Smooth muscle cell (in vitro differentiated cells): ENCODE data around the gene ARID3B. TPM values are rescaled to one million over a fixed set of nuclear protein-coding genes. Genes with fewer than 3 reads are reported as not detected.

ENCODE experiments used
- DNase-seq: peaks from one replicate; lab custom pipeline; 2025; ENCODE audit not compliant: unreplicated experiment; lab: John Stamatoyannopoulos, UW
- H2AFZ ChIP-seq: fragments of 200-600 bp; sonication (generic); 2 replicates; pipeline ENCODE4 v1.6.0; 2016; ENCODE audit warnings: antibody characterized with exemption, low read depth, mild to moderate bottlenecking
- H3F3A ChIP-seq: fragments of 200-600 bp; sonication (generic); 2 replicates; pipeline ENCODE4 v1.6.0; 2017; ENCODE audit warnings: antibody characterized with exemption, low read depth
- H3K27ac ChIP-seq: fragments of 200-600 bp; sonication (generic); 2 replicates; pipeline ENCODE4 v1.5.1; 2016; ENCODE audit warnings: low read depth, mild to moderate bottlenecking
- H3K27me3 ChIP-seq: fragments of 200-600 bp; sonication (generic); 2 replicates; pipeline ENCODE4 v1.6.1; 2016; ENCODE audit warnings: low read depth, mild to moderate bottlenecking
- H3K36me3 ChIP-seq: fragments of 200-600 bp; sonication (generic); 2 replicates; pipeline ENCODE4 v1.5.1; 2016; ENCODE audit warnings: low read depth
- H3K4me1 ChIP-seq: fragments of 200-600 bp; sonication (generic); 2 replicates; pipeline ENCODE4 v1.5.1; 2016; ENCODE audit warnings: low read depth
- H3K4me2 ChIP-seq: fragments of 200-600 bp; sonication (generic); 2 replicates; pipeline ENCODE4 v1.6.0; 2016; ENCODE audit warnings: mild to moderate bottlenecking
- H3K4me3 ChIP-seq: fragments of 200-600 bp; sonication (generic); 2 replicates; pipeline ENCODE4 v1.5.1; 2016; ENCODE audit warnings: mild to moderate bottlenecking
- H3K79me2 ChIP-seq: fragments of 200-600 bp; sonication (generic); 2 replicates; pipeline ENCODE4 v1.6.0; 2016; ENCODE audit warnings: low read depth, mild to moderate bottlenecking
- H3K9ac ChIP-seq: fragments of 200-600 bp; sonication (generic); 2 replicates; pipeline ENCODE4 v1.6.0; 2016; ENCODE audit warnings: low read depth
- H3K9me3 ChIP-seq: fragments of 200-600 bp; sonication (generic); replicated peaks from 2 replicates; pipeline ENCODE4 v1.5.1; 2016; ENCODE audit warnings: low read depth
- H4K20me1 ChIP-seq: fragments of 200-600 bp; sonication (generic); 2 replicates; pipeline ENCODE4 v1.6.0; 2016; ENCODE audit warnings: low read depth
- CTCF ChIP-seq: fragments of 200-600 bp; sonication (generic); IDR thresholded peaks from 2 replicates; pipeline ENCODE4 v1.5.1; 2017; ENCODE audit warnings: borderline replicate concordance, mild to moderate bottlenecking, antibody characterized with exemption; ENCODE audit not compliant: insufficient read depth, poor library complexity, severe bottlenecking
- WGBS: methylation state at CpG from one replicate; pipeline ENCODE4 v1.1.7; 2016; ENCODE audit warnings: low lambda C conversion rate; 5-methylcytosine and 5-hydroxymethylcytosine counted together
- polyA plus RNA-seq: library from polyadenylated mRNA; unstranded; fragments of >200 nt; fragmentation: Nextera tagmentation; extraction: Ambion mirVana; gene quantifications from 2 replicates; pipeline ENCODE4 v1.2.1, GENCODE V29; 2016
- total RNA-seq: library from RNA; depleted of rRNA; stranded (reverse); fragments of >200 nt; gene quantifications from 2 replicates; pipeline ENCODE4 v1.2.3, GENCODE V29; 2014

ARID3B gene
- total and polyA plus RNA-seq, 2 experiments from 2014 or later: 7.2 to 7.7 TPM

DNA sequence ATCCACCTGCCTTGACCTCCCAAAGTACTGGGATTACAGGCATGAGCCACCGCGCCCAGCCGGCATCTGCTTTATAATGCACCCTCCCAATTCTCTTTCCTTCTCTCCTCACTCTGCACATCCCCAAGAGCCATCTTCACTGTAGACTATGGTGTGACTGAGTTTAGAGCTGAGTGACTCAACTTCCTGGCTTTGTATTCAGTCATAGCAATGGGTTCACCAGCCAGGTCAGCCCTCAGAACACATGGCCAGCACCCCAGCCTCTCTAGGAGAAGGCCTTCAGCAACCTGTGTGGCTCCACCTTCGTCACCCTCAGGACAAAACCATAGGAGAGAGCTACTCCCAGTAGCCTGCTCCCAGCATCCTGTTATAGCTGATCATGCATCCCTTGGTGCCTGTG is 33.0 kb downstream of the ARID3B start:
- no peaks in the 10 kb centered on the region for H3K27me3 ChIP-seq
- TF ChIP-seq CTCF: no peak
- H3K9me3 ChIP-seq: no peaks in the 10 kb centered on the region
- no peak for DNase-seq
- H3K9ac ChIP-seq: no peak overlapping the region
- no peaks in the 10 kb centered on the region for H3K79me2 ChIP-seq
- H4K20me1 ChIP-seq: peaks cover 21% of the 10 kb centered on the region
- H3F3A ChIP-seq: no peaks in the 10 kb centered on the region
- no peak overlapping the region for H2AFZ ChIP-seq
- no peaks in the 10 kb centered on the region for H3K36me3 ChIP-seq
- H3K27ac ChIP-seq: no peak overlapping the region
- no peak overlapping the region for H3K4me2 ChIP-seq
- H3K4me3 ChIP-seq: no peak overlapping the region
- no peaks in the 10 kb centered on the region for H3K4me1 ChIP-seq
- WGBS: 98% methylated on average over 4 of the region's 4 CpGs

- no peak overlapping the region for H3K9ac ChIP-seq
- no peak for TF ChIP-seq CTCF
- H3K4me2 ChIP-seq: no peak overlapping the region
- H3F3A ChIP-seq: no peaks in the 10 kb centered on the region
- no peaks in the 10 kb centered on the region for H3K4me1 ChIP-seq
- no peaks in the 10 kb centered on the region for H3K9me3 ChIP-seq
- 100% methylated on average over 3 of the region's 3 CpGs for WGBS
- H3K27me3 ChIP-seq: no peaks in the 10 kb centered on the region
- DNase-seq: no peak
- H3K36me3 ChIP-seq: no peaks in the 10 kb centered on the region
- no peaks in the 10 kb centered on the region for H3K79me2 ChIP-seq
- H2AFZ ChIP-seq: no peak overlapping the region
- H3K4me3 ChIP-seq: no peak overlapping the region
- no peaks in the 10 kb centered on the region for H4K20me1 ChIP-seq
- H3K27ac ChIP-seq: no peak overlapping the region
Measured at GRCh38 chr15:74578496-74578994, 37.5 kb downstream of the ARID3B start.

GRCh38 chr15:74579001-74579400 is 38.0 kb downstream of the ARID3B start:
- 97% methylated on average over 9 of the region's 9 CpGs for WGBS
- H3K9me3 ChIP-seq: no peaks in the 10 kb centered on the region
- H3F3A ChIP-seq: no peaks in the 10 kb centered on the region
- no peaks in the 10 kb centered on the region for H4K20me1 ChIP-seq
- H3K79me2 ChIP-seq: no peaks in the 10 kb centered on the region
- H3K27ac ChIP-seq: no peak overlapping the region
- H2AFZ ChIP-seq: no peak overlapping the region
- no peak overlapping the region for H3K9ac ChIP-seq
- H3K4me2 ChIP-seq: no peak overlapping the region
- H3K27me3 ChIP-seq: no peaks in the 10 kb centered on the region
- H3K36me3 ChIP-seq: no peaks in the 10 kb centered on the region
- H3K4me1 ChIP-seq: peaks cover 3% of the 10 kb centered on the region
- TF ChIP-seq CTCF: no peak
- H3K4me3 ChIP-seq: no peak overlapping the region
- DNase-seq: no peak

DNA sequence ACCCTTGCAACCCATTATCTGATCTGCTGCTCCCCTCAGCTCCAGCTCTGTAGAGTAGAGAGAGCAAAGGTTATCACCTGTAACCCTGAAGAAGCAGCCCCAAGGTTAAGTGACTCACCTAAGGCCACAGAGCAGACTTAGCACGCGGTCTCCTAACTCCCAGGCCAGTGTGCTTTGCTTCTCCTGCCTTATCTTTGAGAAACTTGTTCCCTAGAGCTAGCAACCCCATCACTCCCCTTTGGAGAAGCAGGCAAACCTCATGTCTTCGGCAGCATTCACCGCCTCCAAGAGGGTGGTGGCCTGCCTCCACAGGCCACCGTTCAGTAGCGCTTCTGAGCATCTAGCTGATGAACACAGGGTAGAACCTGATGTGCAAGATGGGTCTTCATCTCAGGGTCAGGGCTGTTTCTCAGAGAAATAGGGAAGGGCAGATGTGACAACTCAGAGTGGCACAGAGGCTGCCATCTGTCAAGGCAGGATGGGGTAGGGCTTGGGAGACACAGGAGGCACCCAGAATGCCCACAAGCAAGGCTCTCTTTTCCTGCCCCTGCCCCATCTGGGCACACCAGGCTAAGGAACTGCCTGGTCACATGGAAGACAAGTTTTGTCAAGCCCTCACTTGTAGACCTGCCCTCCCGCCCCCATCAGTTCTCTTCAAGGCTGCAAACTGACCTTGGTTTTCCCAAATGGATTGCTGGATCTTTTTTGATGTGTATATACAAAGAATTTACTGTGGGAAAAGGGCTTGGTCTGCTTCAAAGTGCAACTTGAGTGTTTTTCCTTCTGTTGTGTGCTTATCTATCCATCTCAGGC is 39.7 kb downstream of the ARID3B start:
- Histone ChIP-seq H3K9me3 (no peaks in the 10 kb centered on the region), H3K36me3 (no peaks in the 10 kb centered on the region), H2AFZ (no peak overlapping the region), H3K4me3 (no peak overlapping the region), H3K27ac (no peak overlapping the region), H3K9ac (no peak overlapping the region), H3K27me3 (no peaks in the 10 kb centered on the region), H3F3A (no peaks in the 10 kb centered on the region), H3K4me1 (peaks cover 18% of the 10 kb centered on the region), H4K20me1 (no peaks in the 10 kb centered on the region), H3K79me2 (no peaks in the 10 kb centered on the region), H3K4me2 (no peak overlapping the region)
- 88% methylated on average over 7 of the region's 7 CpGs for WGBS
- no peak for DNase-seq
- TF ChIP-seq CTCF: no peak
